Heart right ventricle (tissue), 16 donors: ENCODE data around the gene C4BPA. TPM values are rescaled to one million over a fixed set of nuclear protein-coding genes. Genes with fewer than 3 reads are reported as not detected.

Experiments
- ATAC-seq, 8 donors: fragments of 200-7000 bp; cut with Tn5 transposase; one replicate each; pipeline ENCODE4 v1.9.1; 2020; ENCODE audit warnings: mild to moderate bottlenecking in 8 of 8, moderate library complexity in 8 of 8, moderate number of reproducible peaks in 1 of 8
- DNase-seq, 2 donors: peaks; one replicate each; pipeline ENCODE4 v3.0.0-alpha.2; 2020
- H3K27ac ChIP-seq, 10 donors: fragments of 200-600 bp; sonication (generic) in 2 of 10; one replicate each; pipeline versions ENCODE4 v1.5.0 to v1.8.0; 2020 to 2022; ENCODE audit warnings: mild to moderate bottlenecking in 3 of 10
- H3K27me3 ChIP-seq, 7 donors: fragments of 200-600 bp; one replicate each; pipeline ENCODE4 v1.8.0; 2021 to 2022; ENCODE audit warnings: mild to moderate bottlenecking in 2 of 7
- H3K36me3 ChIP-seq, 9 donors: fragments of 200-600 bp; sonication (generic) in 1 of 9; one replicate each; pipeline versions ENCODE4 v1.5.0 to v1.8.0; 2020 to 2022; ENCODE audit warnings: mild to moderate bottlenecking in 2 of 9
- H3K4me1 ChIP-seq, 9 donors: fragments of 200-600 bp; sonication (generic) in 1 of 9; one replicate each; pipeline versions ENCODE4 v1.5.0 to v1.8.0; 2020 to 2022; ENCODE audit warnings: mild to moderate bottlenecking in 4 of 9
- H3K4me3 ChIP-seq, 10 donors: fragments of 200-600 bp; sonication (generic) in 2 of 10; one replicate each; pipeline versions ENCODE4 v1.5.0 to v1.8.0; 2020 to 2022; ENCODE audit warnings: mild to moderate bottlenecking in 7 of 10, moderate library complexity in 2 of 10
- H3K9me3 ChIP-seq, 11 donors: fragments of 200-600 bp in 10 of 11; sonication (generic) in 2 of 11; one replicate each; pipeline versions ENCODE4 v1.5.0 to v1.8.0; 2013 to 2022; ENCODE audit warnings: mild to moderate bottlenecking in 2 of 11, control low read depth in 1 of 11, moderate library complexity in 1 of 11
- WGBS, 2 donors: extraction: QIAGEN DNeasy Blood & Tissue Kit; methylation state at CpG; one replicate each; pipeline ENCODE4 v1.1.7; 2013; ENCODE audit warnings: inconsistent platforms in 1 of 2; 5-methylcytosine and 5-hydroxymethylcytosine counted together
- intact Hi-C, 10 donors: fragments of 100-400 bp; cut with DNase I; formaldehyde crosslinking; loops; one replicate each; pipeline versions ENCODE4 v1.11.1 to v1.14.2; 2022
- polyA plus RNA-seq, 2 donors: library from polyadenylated mRNA; stranded (reverse); fragments of 200-250 nt; gene quantifications; one replicate each; pipeline ENCODE4 v1.2.3, GENCODE V29; 2013
- total RNA-seq, 10 donors: library from RNA; stranded (reverse); fragmentation: NEBNext Ultra II Directional in 3 of 10; extraction: Animal tissue kit (Norgen Biotek cat#: 25700) in 3 of 10; gene quantifications; one replicate each; pipeline versions ENCODE4 v1.2.1 to v1.2.4, GENCODE V29; 2021 to 2023
- TF ChIP-seq, protein P1 (sequence below), 9 donors: fragments of 200-600 bp; sonication (generic) in 2 of 9; IDR thresholded peaks; one replicate each; pipeline versions ENCODE4 v1.5.0 to v1.8.0; 2021 to 2022; ENCODE audit warnings: antibody characterized with exemption in 9 of 9, mild to moderate bottlenecking in 5 of 9, moderate library complexity in 1 of 9
- donor health status: Arrhythmogenic right ventricular cardiomyopathy.
- donor health status: ischemic (EF 13 %, LVEDD 7.1; RV severe dilation, severe dysfunction).
- donor health status: healthy with polysubstance abuse.
- donor health status: DM: no; HTN: yes; CAD: no.
- donor health status: DM: no; HTN: no; CAD: no.
- donor health status: ischemic (EF 25% LVEDD 6.9; RV normal size, moderate dysfunction).
- donor health status: ischemic (EF 25% LVEDD 5.7; RV mildly dilated, moderate dysfunction).
- donor health status: healthy.
- donor health status: DM: yes; HTN: yes; CAD: no.
- donor health status: Ischemic cardiomyopathy.
- donor health status: ischemic (EF 35%, LVEDD 5.7; RV mildly dilated, moderate dysfunction).
- donor health status: nonischemic (EF 11% LVEDD 7.7; RV severe dilation, severe dysfunction).
- donor health status: DM: yes; HTN: yes; CAD: no.
- donor health status: PGD.
- donor health status: ischemic (EF 29% LVEDD 5.4; RV normal size, mild dysfunction).
- donor health status: nonischemic (EF 23%, LVEDD 6.1; RV moderate dilation, normal function).

Gene C4BPA
- total and polyA plus RNA-seq, 12 donors: not detected

DNA sequence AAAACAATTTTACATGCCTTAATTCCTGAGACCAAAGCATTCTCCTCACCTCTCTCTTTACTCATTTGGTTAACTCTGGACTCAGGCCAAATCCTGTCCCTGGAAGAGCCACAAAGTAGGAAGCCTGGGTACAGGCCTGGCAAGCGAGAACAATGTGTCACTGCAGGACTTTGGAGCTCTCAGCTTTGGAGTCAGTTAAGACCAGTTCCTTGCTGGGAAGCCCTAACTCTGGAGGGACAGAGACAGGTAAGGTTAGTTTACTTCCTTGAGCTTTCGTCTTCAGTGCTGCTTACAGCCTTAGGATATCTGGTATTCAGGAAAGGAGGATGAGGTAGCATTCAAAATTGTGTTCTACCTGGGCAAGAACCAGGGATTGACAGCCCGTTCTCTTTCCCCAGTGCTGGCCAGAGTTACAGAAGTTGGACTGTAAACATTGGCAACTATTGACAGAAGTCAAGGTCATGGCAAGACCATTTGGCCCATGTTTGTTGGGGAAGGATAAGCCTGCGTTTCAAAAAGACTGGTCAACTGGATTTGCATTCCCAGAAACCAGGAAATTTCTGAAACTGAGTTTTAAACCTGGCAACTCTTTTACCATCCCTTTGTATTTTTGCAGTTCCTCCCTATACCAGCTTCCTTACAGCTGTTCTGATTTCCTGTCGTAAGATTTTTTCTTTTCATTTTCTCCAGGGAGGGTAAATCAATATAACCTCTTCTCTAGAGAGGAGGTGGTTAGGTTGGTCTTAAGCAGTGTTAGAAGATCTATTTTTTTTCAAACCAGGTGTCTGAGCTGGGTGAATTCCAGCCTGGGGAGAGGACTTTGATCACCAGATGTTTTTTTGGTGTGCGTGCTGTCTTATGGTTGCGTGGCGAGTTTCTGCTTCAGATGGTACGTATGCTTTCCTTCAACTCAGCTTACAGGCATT, 15.1 kb upstream of the C4BPA start, which contains the start of gene C4BPB:
C4BPB (plus strand) TSS at position 160 of the 926 bp plus-strand sequence; CDS start at position 832, 672 bp downstream.
- Histone ChIP-seq H3K27ac (peak within 1 kb of the TSS in 1 of 10 donors; percentile 41), H3K4me3 (peak within 1 kb of the TSS in 1 of 10 donors; percentile 0), H3K9me3 (no peaks in the 10 kb centered on the region), H3K27me3 (no peaks in the 10 kb centered on the region), H3K36me3 (no peaks in the 10 kb centered on the region), H3K4me1 (peaks cover 0 to 13% (median 0%) of the 10 kb centered on the region in 9 donors)
- intact Hi-C loops: loop anchor here in 7 of 10 donors (2.0 to 10.0 kb wide), 6 partner anchors 236 to 413 kb away; partner anchors contain the start of genes CR1 (in 4 of the 7) and CD55 (in 2 of the 7)
- TF ChIP-seq, protein P1, sequence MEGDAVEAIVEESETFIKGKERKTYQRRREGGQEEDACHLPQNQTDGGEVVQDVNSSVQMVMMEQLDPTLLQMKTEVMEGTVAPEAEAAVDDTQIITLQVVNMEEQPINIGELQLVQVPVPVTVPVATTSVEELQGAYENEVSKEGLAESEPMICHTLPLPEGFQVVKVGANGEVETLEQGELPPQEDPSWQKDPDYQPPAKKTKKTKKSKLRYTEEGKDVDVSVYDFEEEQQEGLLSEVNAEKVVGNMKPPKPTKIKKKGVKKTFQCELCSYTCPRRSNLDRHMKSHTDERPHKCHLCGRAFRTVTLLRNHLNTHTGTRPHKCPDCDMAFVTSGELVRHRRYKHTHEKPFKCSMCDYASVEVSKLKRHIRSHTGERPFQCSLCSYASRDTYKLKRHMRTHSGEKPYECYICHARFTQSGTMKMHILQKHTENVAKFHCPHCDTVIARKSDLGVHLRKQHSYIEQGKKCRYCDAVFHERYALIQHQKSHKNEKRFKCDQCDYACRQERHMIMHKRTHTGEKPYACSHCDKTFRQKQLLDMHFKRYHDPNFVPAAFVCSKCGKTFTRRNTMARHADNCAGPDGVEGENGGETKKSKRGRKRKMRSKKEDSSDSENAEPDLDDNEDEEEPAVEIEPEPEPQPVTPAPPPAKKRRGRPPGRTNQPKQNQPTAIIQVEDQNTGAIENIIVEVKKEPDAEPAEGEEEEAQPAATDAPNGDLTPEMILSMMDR (IDR thresholded peaks at IDR 0.05): no peak
- ATAC-seq: peak in 5 of 8 donors; percentile 16 to 70 (median 45)
- 81 to 84% methylated on average over 9 of the region's 9 CpGs for WGBS, 2 donors
- DNase-seq: no peak

DNA sequence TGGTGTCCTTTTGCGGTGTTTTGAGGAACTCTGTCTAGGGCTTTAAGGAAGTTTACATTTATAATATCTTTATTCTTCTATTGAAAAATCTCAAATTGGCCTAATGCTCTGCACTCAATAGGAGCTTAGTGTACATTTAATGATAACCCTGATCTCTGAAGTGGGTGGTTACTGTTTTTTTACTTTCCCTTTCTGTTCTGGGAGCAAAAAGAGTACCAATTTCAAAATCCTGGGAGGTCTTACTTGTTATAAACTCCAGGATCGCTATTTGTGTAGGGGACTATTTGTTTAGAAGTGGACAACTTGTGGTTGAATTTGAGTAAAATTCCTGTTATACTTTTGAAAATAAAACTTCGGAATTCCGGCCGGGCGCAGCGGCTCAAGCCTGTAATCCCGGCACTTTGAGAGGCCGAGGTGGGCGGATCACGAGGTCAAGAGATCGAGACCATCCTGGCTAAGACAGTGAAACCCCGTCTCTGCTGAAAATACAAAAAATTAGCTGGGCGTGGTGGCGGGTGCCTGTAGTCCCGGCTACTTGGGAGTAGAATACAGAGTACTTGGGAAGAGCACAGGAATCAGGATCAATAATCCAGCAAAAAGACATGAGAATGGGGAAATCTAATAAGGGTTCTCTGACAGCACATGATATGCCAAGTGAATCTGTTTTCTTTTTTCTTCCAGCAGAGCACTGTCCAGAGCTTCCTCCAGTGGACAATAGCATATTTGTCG, 14.2 kb upstream of the C4BPA start:
- TF ChIP-seq, protein P1 (IDR thresholded peaks at IDR 0.05): no peak
- intact Hi-C loops: loop anchor here in 7 of 10 donors (2.0 to 10.0 kb wide), 7 partner anchors 235 to 413 kb away; partner anchors contain the start of genes CR1 (in 4 of the 7) and CD55 (in 2 of the 7)
- no peaks in the 10 kb centered on the region for H3K9me3 ChIP-seq
- DNase-seq (no peak), ATAC-seq (no peak)
- 94 to 97% methylated on average over 17 of the region's 17 CpGs for WGBS, 2 donors
- peak overlapping the region in 1 of 10 donors; percentile 0 for H3K4me3 ChIP-seq
- H3K27me3 ChIP-seq: no peaks in the 10 kb centered on the region
- H3K36me3 ChIP-seq: no peaks in the 10 kb centered on the region
- peaks cover 0 to 9% (median 0%) of the 10 kb centered on the region in 9 donors for H3K4me1 ChIP-seq
- peak overlapping the region in 1 of 10 donors; percentile 41 for H3K27ac ChIP-seq

DNA sequence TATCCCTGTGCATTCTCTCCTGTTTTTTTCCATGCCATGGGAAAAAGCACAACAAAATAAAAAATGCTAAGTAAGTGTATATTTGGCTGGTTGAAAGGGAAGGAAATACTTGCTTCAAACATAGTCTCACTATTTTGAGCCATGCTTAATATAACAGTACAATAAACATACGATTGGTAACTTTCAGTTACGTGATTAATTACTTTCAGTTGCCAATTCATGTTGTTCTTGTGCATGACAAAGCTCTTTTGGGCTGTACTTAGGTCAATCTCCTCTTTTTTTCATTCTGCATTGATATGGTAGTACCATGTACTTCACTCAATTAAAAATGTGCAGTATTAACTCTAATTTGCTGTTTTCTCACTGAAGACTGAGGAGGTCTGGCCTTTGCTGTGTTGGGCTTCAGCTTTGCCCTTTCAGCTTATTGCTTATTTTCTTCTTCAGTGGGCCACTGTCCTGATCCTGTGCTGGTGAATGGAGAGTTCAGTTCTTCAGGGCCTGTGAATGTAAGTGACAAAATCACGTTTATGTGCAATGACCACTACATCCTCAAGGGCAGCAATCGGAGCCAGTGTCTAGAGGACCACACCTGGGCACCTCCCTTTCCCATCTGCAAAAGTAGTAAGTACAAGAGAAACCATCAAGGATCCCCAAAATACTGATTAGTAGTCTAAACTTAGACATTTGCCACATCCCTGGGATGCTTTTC, 12.7 kb upstream of the C4BPA start:
- 77 to 85% methylated on average over 4 of the region's 4 CpGs for WGBS, 2 donors
- DNase-seq (no peak), ATAC-seq (no peak)
- Histone ChIP-seq H3K27me3 (no peaks in the 10 kb centered on the region), H3K4me1 (peaks cover 0 to 6% (median 0%) of the 10 kb centered on the region in 9 donors), H3K36me3 (no peaks in the 10 kb centered on the region), H3K4me3 (no peak overlapping the region), H3K9me3 (no peaks in the 10 kb centered on the region), H3K27ac (no peak overlapping the region)
- intact Hi-C loops: loop anchor here in 1 of 10 donors (5.0 kb wide), 1 partner anchor 321 kb away; no protein-coding TSS in a partner anchor
- TF ChIP-seq, protein P1 (IDR thresholded peaks at IDR 0.05): no peak
